GM21526 (cell line): ENCODE results near the gene REXO5.
"Not testable (repeated sequence)": the region's sequence is repeated elsewhere in the genome, so short reads cannot be mapped to it uniquely, and the experiment has no call there.

Experiments
- ATAC-seq: cut with Tn5 transposase; IDR thresholded peaks from one replicate; pipeline ENCODE4 v1.9.1; 2021; ENCODE audit warnings: moderate library complexity; ENCODE audit not compliant: unreplicated experiment, low FRiP score

REXO5 gene, protein sequence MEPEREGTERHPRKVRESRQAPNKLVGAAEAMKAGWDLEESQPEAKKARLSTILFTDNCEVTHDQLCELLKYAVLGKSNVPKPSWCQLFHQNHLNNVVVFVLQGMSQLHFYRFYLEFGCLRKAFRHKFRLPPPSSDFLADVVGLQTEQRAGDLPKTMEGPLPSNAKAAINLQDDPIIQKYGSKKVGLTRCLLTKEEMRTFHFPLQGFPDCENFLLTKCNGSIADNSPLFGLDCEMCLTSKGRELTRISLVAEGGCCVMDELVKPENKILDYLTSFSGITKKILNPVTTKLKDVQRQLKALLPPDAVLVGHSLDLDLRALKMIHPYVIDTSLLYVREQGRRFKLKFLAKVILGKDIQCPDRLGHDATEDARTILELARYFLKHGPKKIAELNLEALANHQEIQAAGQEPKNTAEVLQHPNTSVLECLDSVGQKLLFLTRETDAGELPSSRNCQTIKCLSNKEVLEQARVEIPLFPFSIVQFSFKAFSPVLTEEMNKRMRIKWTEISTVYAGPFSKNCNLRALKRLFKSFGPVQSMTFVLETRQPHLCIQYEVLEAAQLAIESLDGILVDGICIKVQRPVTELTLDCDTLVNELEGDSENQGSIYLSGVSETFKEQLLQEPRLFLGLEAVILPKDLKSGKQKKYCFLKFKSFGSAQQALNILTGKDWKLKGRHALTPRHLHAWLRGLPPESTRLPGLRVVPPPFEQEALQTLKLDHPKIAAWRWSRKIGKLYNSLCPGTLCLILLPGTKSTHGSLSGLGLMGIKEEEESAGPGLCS

DNA sequence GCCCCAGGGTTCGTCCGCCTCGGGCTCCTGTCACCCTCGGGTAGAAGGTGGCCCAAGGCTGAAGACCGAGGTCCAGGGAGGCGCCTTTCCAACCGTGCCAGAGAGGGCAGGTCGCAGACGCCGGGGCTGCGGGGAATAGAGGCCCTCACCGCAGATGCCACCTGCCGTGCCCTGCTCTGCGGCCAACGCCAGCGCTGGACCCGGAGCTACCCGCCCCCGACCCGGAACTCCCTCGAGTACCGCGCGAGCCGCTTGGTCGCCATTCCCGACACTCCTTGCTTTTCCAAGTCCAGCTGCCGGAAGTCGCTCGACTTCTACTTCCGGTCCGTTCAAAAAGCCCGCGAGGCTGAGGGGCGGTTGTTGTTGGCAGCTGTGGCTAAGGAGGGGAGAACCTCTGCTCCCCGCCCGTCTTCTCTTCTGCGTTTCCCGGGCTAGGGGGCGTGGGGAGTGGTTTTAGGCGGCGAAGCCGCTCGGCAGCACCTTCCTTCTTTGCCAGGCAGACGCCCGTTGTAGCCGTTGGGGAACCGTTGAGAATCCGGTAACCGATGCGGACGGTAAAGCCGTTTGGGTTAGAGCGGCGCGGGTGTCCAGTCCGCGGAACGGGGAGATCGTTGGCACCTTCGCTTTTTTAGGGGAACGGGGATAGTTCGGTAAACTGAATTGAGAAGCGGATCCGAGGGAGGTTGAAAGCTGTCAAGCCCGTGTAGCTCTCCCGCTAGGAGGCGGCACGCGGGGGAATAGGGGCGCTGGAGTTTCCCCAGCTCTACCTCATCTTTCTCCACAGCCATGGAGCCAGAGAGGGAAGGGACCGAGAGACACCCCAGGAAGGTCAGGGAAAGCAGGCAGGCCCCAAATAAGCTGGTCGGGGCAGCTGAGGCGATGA lies at the start of gene REXO5, which contains the start of gene ERI2:
Gene REXO5, plus strand, starts transcription at position 360 of the 883 bp plus-strand sequence. Its CDS starts 427 bp downstream, at position 787.
Gene ERI2, minus strand, starts transcription at position 305 of the 883 bp plus-strand sequence. Its CDS starts 42 bp downstream, at position 263.
- peak; percentile 74 for ATAC-seq

DNA sequence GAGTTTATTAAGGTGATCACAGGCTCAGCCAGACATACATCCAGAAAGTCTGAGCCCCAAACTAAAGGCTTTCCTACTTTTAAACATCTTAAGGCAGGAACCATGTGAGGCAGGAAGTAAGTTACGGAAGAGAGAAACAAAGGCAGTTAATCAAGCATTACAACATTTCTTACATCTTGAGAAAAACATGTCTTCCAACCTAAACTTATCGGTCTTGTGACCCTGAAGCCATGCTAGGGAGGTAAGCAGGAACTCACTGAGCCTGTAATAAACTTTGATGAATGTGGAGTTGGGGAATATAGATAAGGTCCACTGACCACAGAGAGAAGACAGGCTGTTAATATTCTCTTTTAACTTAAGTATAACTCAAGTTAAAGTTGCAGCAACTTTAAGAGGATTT lies 46.0 kb upstream of the REXO5 start:
- no peak for ATAC-seq

DNA sequence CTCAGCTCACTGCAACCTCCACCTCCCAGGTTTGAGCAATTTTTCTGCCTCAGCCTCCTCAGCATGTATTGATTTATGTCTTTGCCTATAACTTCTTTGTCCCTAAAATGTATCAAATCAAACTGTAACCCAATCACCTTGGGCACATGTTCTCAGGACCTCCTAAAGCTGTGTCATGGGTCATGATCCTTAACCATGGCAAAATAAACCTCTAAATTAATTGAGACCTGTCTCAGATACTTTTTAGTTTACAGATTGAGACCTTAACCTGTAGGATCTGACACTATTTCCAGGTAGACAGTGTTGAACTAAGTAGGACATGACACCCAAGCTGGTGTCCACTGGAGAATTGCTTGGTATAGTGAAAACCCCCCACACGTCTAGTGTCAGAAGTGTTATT lies 45.2 kb upstream of the REXO5 start:
- ATAC-seq = no peak

GRCh38 chr16:20762404-20763123 lies 43.8 kb upstream of the REXO5 start:
- no peak for ATAC-seq

DNA sequence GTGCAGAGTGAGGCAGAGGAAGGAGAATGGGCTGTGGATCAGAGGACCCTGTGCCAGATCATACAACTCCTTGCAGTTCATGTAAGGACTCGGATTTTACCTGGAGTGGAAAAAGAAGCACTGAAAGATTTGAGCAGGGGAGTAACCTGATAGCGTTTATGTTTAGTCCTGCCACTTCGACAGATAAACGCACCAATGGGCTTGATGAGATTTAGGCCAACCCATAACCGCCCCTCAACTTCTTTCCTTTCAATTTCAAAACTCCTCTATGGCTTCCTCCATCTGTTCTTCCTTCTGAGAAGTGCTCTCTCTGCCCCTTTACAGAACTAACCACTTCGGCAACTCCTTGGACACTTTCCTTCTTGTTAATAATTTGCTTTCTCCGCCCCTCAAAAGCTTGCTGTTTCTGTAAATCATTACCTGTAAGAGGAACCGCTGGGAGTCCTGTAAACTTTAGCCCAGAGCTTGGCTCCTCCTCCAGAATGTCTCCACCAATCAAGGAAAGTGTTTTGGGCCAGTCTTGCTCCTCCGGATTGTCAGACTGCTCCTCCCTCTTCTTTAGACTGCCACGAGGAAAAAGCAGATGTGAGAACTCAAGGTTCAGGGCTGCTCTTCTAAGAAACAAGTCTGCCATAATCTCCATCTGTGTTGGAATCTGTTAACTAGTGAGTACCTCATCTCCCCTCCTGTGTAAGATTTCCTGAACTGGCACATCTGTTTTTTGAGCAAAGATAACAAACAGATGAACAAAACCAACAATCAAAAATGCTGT lies 42.7 kb upstream of the REXO5 start, which contains the start of gene ACSM3:
Gene ACSM3, plus strand, starts transcription at position 554 of the 772 bp plus-strand sequence. CDS start 6,021 bp downstream, outside the sequence.
- peak; percentile 97 for ATAC-seq

DNA sequence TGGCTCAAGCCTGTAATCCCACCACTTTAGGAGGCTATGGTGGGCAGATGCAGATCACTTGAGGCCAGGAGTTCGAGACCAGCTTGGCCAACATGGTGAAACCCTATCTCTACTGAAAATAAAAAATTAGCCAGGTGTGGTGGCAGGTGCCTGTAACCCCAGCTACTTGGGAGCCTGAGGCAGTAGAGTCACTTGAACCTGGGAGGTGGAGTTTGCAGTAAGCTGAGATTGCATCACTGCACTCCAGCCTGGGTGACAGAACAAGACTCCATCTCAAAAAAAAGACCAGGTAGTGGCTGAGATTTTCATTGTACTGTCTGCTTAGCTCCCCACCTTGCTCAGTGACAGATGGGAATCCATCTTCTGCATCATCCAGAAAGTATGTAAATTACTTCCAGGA lies 41.9 kb upstream of the REXO5 start:
- not testable (repeated sequence) for ATAC-seq

DNA sequence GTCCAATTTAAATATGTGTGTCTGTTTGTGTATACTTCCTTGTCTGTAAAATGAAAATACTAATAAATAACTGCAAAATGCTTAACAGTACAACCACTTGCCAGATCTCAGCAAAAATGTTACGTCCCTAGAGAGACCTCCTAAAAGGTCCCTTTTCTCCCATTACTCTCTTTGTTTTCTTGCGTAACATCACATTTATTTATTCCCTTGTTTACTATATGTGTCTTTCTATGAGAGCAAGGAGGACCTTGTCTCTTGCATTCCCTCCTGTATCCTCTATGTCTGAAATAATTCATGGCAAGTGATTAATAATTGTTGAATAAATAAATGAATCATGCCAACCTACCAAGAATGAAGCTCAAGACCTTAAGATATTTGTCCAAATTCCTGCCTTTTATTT lies 40.6 kb upstream of the REXO5 start:
- ATAC-seq = no peak

- ATAC-seq = no peak
Observed at GRCh38 chr16:20766294-20766693, 40.0 kb upstream of the REXO5 start.

GRCh38 chr16:20767577-20767976 lies 38.8 kb upstream of the REXO5 start:
- no peak for ATAC-seq

- ATAC-seq = no peak
Observed at GRCh38 chr16:20768121-20768520, 38.2 kb upstream of the REXO5 start.

DNA sequence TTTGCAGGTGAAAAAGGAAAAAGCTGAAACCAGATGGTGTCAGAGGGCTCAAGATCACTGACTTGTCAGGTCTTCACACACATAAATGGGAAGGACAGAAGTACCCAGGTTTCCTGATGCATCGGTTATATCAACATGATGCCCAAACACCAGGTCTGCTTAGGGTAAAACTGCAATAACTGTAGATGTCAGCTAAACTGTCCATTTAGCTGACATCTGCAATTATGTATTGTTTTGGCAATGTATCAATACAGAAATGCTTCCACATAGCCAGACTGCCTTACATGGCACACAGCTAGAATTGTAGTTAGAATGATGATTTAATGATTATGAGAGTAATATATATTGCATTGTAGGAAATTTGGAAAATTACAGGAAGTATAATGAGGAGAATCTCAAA lies 37.5 kb upstream of the REXO5 start:
- ATAC-seq = no peak

DNA sequence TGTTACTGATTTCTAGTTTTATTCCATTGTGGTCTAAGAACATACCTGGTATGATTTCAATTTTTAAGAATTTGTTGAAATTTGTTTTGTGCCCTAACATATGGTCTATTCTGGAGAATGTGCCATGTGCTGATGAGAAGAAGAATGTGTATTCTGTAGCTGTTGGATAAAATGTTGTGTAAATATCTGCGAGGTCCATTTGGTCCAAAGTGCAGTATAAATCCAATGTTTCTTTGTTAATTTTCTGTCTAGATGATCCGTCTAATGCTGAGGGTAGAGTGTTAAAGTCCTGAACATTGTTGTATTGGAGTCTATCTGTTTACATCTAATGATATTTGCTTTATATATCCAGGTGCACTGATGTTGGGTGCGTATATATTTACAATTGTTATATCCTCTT lies 32.6 kb upstream of the REXO5 start:
- ATAC-seq = no peak

- no peak for ATAC-seq
Observed at GRCh38 chr16:20774703-20775362, 31.5 kb upstream of the REXO5 start.

- ATAC-seq = no peak
Observed at GRCh38 chr16:20781697-20782096, 24.6 kb upstream of the REXO5 start.

DNA sequence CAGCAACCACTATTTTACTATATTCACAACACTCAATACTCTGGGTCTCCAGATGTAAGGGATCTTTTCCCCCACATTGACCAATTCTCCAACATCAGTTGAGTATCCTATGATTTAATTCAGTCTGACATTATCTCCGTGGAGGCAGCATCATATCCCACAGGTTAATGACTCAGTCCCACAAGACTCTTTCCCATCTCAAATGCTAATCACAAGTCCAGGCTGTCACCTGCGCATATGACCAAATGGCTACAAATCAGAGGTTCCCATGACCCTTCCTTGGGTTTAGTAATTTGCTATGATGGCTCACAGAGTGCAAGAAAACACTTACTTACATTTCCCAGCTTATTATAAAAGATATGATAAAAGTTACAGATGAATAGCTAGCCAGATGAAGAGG lies 23.9 kb upstream of the REXO5 start:
- ATAC-seq = no peak

DNA sequence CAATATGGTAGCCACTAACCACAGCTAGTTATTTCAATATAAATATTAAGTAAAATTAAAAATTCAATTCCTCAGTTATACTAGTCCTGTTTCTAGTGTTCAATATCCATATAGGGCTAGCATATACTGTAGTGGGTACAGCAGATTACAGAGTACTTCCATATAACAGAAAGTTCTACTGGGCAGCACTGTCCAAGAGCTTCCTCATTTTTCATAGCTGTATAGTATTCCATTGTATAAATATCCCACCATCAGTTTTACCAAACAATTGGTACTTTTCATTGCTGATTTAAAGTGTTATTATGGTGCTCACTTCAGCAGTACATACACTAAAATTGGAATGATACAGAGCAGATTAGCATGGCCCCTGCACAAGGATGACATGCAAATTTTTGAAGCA lies 22.1 kb upstream of the REXO5 start:
- no peak for ATAC-seq

DNA sequence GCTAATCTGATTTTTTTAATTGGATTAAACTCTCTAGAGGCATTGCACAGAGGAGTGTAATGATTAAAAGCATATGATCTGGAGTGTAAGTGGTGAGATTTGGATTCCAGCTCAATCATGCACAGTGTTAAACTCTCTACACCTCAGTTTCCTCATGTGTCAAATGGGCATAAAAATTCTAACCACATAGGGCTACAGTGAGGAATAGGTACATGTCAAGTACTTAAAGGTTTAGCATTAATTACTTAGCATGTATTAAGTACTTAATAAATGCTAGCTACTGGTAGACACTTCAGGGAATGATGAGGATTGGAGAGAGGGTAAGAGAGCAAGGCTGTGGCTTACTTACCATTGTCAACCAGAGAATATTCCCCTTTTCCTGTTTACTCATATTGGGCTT lies 17.2 kb upstream of the REXO5 start:
- ATAC-seq = no peak

- ATAC-seq = no peak
Observed at GRCh38 chr16:20791923-20792612, 14.3 kb upstream of the REXO5 start.
